ENCODE measurements around the gene IFNL3.
"Not testable (repeated sequence)": the region's sequence is repeated elsewhere in the genome, so short reads cannot be mapped to it uniquely, and the experiment has no call there.

The IFNL3 gene

GRCh38 chr19:39252458-39252857 is 7.7 kb upstream of the IFNL3 start:
- DNase-seq: no peak

GRCh38 chr19:39251846-39252245 is 7.0 kb upstream of the IFNL3 start:
- DNase-seq: no peak

GRCh38 chr19:39251081-39251480 is 6.3 kb upstream of the IFNL3 start:
- DNase-seq: no peak

- DNase-seq: no peak
Observed at GRCh38 chr19:39248806-39249205, 4.0 kb upstream of the IFNL3 start, which contains the start of gene IFNL4. Gene IFNL4, minus strand, starts transcription at chr19:39248856.

- no peak for DNase-seq
Observed at GRCh38 chr19:39247701-39248664, 3.2 kb upstream of the IFNL3 start.

GRCh38 chr19:39246951-39247669 is 2.3 kb upstream of the IFNL3 start:
- DNase-seq: no peak

GRCh38 chr19:39245166-39245565 is 360 bp upstream of the IFNL3 start:
- DNase-seq: not testable (repeated sequence)

GRCh38 chr19:39243741-39244140 is 1.1 kb downstream of the IFNL3 start:
- not testable (repeated sequence) for DNase-seq

- DNase-seq: no peak
Observed at GRCh38 chr19:39240421-39240820, 4.4 kb downstream of the IFNL3 start.

GRCh38 chr19:39238944-39239343 is 5.9 kb downstream of the IFNL3 start:
- no peak for DNase-seq

GRCh38 chr19:39238209-39238608 is 6.6 kb downstream of the IFNL3 start:
- no peak for DNase-seq

- no peak for DNase-seq
Observed at GRCh38 chr19:39237200-39238184, 7.3 kb downstream of the IFNL3 start.

- no peak for DNase-seq
Observed at GRCh38 chr19:39236527-39236926, 8.3 kb downstream of the IFNL3 start.

- no peak for DNase-seq
Observed at GRCh38 chr19:39232708-39233107, 12.1 kb downstream of the IFNL3 start.

- no peak for DNase-seq
Observed at GRCh38 chr19:39230096-39230764, 14.6 kb downstream of the IFNL3 start.

- no peak for DNase-seq
Observed at GRCh38 chr19:39224910-39225309, 19.9 kb downstream of the IFNL3 start.

GRCh38 chr19:39223703-39224279 is 21.0 kb downstream of the IFNL3 start:
- DNase-seq: no peak

- DNase-seq: not testable (repeated sequence)
Observed at GRCh38 chr19:39219108-39219507, 25.7 kb downstream of the IFNL3 start.

- no peak for DNase-seq
Observed at GRCh38 chr19:39218230-39219007, 26.4 kb downstream of the IFNL3 start.

GRCh38 chr19:39217094-39217493 is 27.7 kb downstream of the IFNL3 start:
- no peak for DNase-seq

GRCh38 chr19:39215323-39215722 is 29.5 kb downstream of the IFNL3 start:
- DNase-seq: not testable (repeated sequence)
